Nephron (organoid): ENCODE measurements around the gene SPATA31D3.
"Not testable (repeated sequence)": the region's sequence is repeated elsewhere in the genome, so short reads cannot be mapped to it uniquely, and the experiment has no call there.

Experiments
- H3K27ac Mint-ChIP-seq, 3 experiments: 2 replicates each; pipeline ENCODE4 v1.8.0; 2020; ENCODE audit warnings: mixed read lengths in 3 of 3, mild to moderate bottlenecking in 2 of 3, moderate library complexity in 1 of 3
- H3K27me3 Mint-ChIP-seq: 2 replicates; pipeline ENCODE4 v1.8.0; 2021; ENCODE audit warnings: low read depth, mild to moderate bottlenecking, moderate library complexity, mixed read lengths
- H3K36me3 Mint-ChIP-seq: 2 replicates; pipeline ENCODE4 v1.8.0; 2020; ENCODE audit warnings: low read depth, mixed read lengths
- H3K4me1 Mint-ChIP-seq: 2 replicates; pipeline ENCODE4 v1.8.0; 2020; ENCODE audit warnings: mixed read lengths
- H3K4me3 Mint-ChIP-seq, 3 experiments: 2 replicates each; pipeline ENCODE4 v1.8.0; 2020; ENCODE audit warnings: mild to moderate bottlenecking in 3 of 3, mixed read lengths in 3 of 3, moderate library complexity in 2 of 3
- H3K9me3 Mint-ChIP-seq: 2 replicates; pipeline ENCODE4 v1.8.0; 2020; ENCODE audit warnings: mixed read lengths
- CTCF ChIP-seq, 3 experiments: fragments of 200-600 bp; sonication (generic); IDR thresholded peaks; one replicate each; pipeline ENCODE4 v1.5.0; 2021; ENCODE audit warnings: antibody characterized with exemption in 3 of 3; ENCODE audit not compliant: unreplicated experiment in 3 of 3

The SPATA31D3 gene

DNA sequence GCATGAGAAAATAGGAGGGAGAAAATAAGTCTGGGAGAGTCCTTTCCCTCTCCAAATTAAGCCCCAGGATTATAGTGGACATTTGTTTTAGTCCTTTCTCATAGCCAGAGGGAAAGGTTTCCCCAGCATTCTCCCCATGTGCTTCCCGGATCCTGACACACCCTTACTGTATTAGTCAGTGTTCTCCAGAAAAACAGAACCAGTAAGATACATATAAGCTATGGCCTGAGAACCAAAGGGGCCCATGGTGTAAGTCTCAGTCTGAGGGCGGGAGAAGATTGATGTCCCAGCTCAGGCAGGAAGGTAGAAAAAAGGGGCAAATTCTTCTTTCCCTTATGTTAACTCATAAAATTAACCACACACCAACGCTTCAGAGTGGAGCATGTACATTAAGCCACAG, 40.7 kb upstream of the SPATA31D3 start:
- no peak for TF ChIP-seq CTCF (IDR thresholded peaks at IDR 0.05; ENCODE audit: unreplicated experiment in 3 of 3)
- H3K27me3 Mint-ChIP-seq = no peaks in the 10 kb centered on the region
- H3K9me3 Mint-ChIP-seq = no peaks in the 10 kb centered on the region
- no peaks in the 10 kb centered on the region for H3K36me3 Mint-ChIP-seq
- H3K27ac Mint-ChIP-seq = no peak overlapping the region
- H3K4me3 Mint-ChIP-seq = no peak overlapping the region
- H3K4me1 Mint-ChIP-seq = peaks cover 6% of the 10 kb centered on the region

GRCh38 chr9:81906671-81907070, 36.6 kb upstream of the SPATA31D3 start:
- no peaks in the 10 kb centered on the region for H3K27me3 Mint-ChIP-seq
- no peaks in the 10 kb centered on the region for H3K36me3 Mint-ChIP-seq
- no peak for TF ChIP-seq CTCF (IDR thresholded peaks at IDR 0.05; ENCODE audit: unreplicated experiment in 3 of 3)
- peaks cover 6% of the 10 kb centered on the region for H3K4me1 Mint-ChIP-seq
- no peak overlapping the region for H3K27ac Mint-ChIP-seq
- no peak overlapping the region for H3K4me3 Mint-ChIP-seq
- H3K9me3 Mint-ChIP-seq = no peaks in the 10 kb centered on the region

DNA sequence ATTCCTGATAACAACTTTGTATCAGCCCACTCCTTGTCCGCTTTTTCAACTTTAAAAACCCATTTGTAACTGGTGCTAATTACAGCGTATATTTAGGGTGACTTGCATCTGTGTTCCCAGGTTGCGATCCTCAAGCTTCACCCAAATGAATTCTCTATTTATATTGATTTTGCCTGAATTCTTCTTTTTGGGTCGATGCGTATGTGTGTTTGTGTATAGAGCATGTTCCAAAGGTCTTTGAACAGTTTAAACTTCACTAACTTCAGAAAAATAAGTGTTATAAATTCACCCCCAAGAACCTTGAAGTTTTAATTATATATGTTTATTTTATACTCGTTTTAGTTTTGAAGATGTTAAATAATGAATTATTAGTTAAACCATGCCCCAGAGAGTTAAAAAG, 31.2 kb upstream of the SPATA31D3 start:
- no peaks in the 10 kb centered on the region for H3K9me3 Mint-ChIP-seq
- H3K27me3 Mint-ChIP-seq = no peaks in the 10 kb centered on the region
- TF ChIP-seq CTCF (IDR thresholded peaks at IDR 0.05; ENCODE audit: unreplicated experiment in 3 of 3) = no peak
- H3K36me3 Mint-ChIP-seq = no peaks in the 10 kb centered on the region
- no peak overlapping the region for H3K4me3 Mint-ChIP-seq
- no peak overlapping the region for H3K27ac Mint-ChIP-seq
- H3K4me1 Mint-ChIP-seq = no peaks in the 10 kb centered on the region

- no peak overlapping the region for H3K4me3 Mint-ChIP-seq
- no peaks in the 10 kb centered on the region for H3K36me3 Mint-ChIP-seq
Observed at GRCh38 chr9:81915801-81916505, 27.3 kb upstream of the SPATA31D3 start.

DNA sequence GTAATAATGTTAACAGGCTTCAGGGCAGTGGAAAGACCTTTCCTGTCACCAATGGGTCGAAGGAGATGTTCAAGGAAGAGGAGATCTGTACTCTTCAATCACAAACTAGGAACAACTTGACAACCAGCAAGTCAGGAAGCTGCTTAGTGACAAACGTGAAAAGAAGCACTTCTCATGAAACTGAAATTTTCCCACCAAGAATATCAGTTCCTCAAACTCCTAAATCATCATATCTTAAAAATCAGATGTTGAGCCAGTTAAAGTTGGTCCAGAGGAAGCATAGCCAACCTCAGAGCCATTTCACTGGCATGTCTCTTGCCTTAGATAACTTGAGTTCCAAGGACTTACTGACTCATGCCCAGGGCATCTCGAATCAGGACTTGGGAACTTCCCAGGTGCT, 24.8 kb upstream of the SPATA31D3 start:
- H3K4me1 Mint-ChIP-seq, H3K27me3 Mint-ChIP-seq, H3K36me3 Mint-ChIP-seq, H3K27ac Mint-ChIP-seq, H3K9me3 Mint-ChIP-seq, H3K4me3 Mint-ChIP-seq: not testable (repeated sequence)

More at GRCh38 chr9:81915801-81916505, 27.3 kb upstream of the SPATA31D3 start:
- H3K27ac Mint-ChIP-seq = no peak overlapping the region
- no peak for TF ChIP-seq CTCF (IDR thresholded peaks at IDR 0.05; ENCODE audit: unreplicated experiment in 3 of 3)
- H3K4me1 Mint-ChIP-seq = no peaks in the 10 kb centered on the region
- no peaks in the 10 kb centered on the region for H3K9me3 Mint-ChIP-seq
- H3K27me3 Mint-ChIP-seq = no peaks in the 10 kb centered on the region

- H3K4me1 Mint-ChIP-seq, H3K9me3 Mint-ChIP-seq, H3K27me3 Mint-ChIP-seq, H3K36me3 Mint-ChIP-seq, H3K4me3 Mint-ChIP-seq, H3K27ac Mint-ChIP-seq: not testable (repeated sequence)
Observed at GRCh38 chr9:81928305-81928704, 15.0 kb upstream of the SPATA31D3 start, which contains the start of gene SPATA31D4. TSS of gene SPATA31D4 (plus strand) at chr9:81928428. CDS start at chr9:81928514, 86 bp downstream.

DNA sequence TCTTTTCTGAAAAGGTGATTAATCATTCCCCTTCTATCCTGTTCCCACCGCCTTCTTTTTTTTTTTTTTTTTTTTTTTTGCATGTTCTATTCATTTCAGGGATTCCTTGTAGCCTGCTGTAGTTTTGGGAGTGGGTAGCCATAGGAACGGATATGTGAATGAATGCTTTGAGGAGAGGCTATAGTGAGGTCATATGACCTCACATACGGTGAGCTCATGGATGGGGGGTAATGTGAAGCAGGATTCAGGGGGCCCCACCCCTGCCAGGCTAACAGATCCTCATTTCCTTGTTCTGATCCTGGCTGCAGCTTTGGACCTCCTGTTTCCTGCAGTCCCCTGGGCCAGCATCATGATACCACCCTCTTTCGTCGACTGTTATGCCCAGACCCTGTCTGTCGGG, 13.2 kb upstream of the SPATA31D3 start:
- H3K9me3 Mint-ChIP-seq, H3K4me3 Mint-ChIP-seq, H3K4me1 Mint-ChIP-seq, H3K27me3 Mint-ChIP-seq, H3K36me3 Mint-ChIP-seq, H3K27ac Mint-ChIP-seq: not testable (repeated sequence)

- H3K27me3 Mint-ChIP-seq, H3K27ac Mint-ChIP-seq, H3K9me3 Mint-ChIP-seq, H3K36me3 Mint-ChIP-seq, H3K4me1 Mint-ChIP-seq, H3K4me3 Mint-ChIP-seq: not testable (repeated sequence)
Observed at GRCh38 chr9:81933547-81933946, 9.8 kb upstream of the SPATA31D3 start.

DNA sequence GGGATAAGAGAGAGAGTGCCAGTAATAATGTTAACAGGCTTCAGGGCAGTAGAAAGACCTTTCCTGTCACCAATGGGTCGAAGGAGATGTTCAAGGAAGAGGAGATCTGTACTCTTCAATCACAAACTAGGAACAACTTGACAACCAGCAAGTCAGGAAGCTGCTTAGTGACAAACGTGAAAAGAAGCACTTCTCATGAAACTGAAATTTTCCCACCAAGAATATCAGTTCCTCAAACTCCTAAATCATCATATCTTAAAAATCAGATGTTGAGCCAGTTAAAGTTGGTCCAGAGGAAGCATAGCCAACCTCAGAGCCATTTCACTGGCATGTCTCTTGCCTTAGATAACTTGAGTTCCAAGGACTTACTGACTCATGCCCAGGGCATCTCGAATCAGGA, 5.3 kb downstream of the SPATA31D3 start:
- H3K27ac Mint-ChIP-seq, H3K4me1 Mint-ChIP-seq, H3K4me3 Mint-ChIP-seq, H3K27me3 Mint-ChIP-seq, H3K36me3 Mint-ChIP-seq, H3K9me3 Mint-ChIP-seq: not testable (repeated sequence)
